Heart right ventricle (tissue), 16 donors: ENCODE measurements around the gene TADA1. TPM values are rescaled to one million over a fixed set of nuclear protein-coding genes. Genes with fewer than 3 reads are reported as not detected.

ENCODE experiments used
- ATAC-seq, 8 donors: fragments of 200-7000 bp; cut with Tn5 transposase; one replicate each; pipeline ENCODE4 v1.9.1; 2020; ENCODE audit warnings: mild to moderate bottlenecking in 8 of 8, moderate library complexity in 8 of 8, moderate number of reproducible peaks in 1 of 8
- DNase-seq, 2 donors: peaks; one replicate each; pipeline ENCODE4 v3.0.0-alpha.2; 2020
- H3K27ac ChIP-seq, 10 donors: fragments of 200-600 bp; sonication (generic) in 2 of 10; one replicate each; pipeline versions ENCODE4 v1.5.0 to v1.8.0; 2020 to 2022; ENCODE audit warnings: mild to moderate bottlenecking in 3 of 10
- H3K27me3 ChIP-seq, 7 donors: fragments of 200-600 bp; one replicate each; pipeline ENCODE4 v1.8.0; 2021 to 2022; ENCODE audit warnings: mild to moderate bottlenecking in 2 of 7
- H3K36me3 ChIP-seq, 9 donors: fragments of 200-600 bp; sonication (generic) in 1 of 9; one replicate each; pipeline versions ENCODE4 v1.5.0 to v1.8.0; 2020 to 2022; ENCODE audit warnings: mild to moderate bottlenecking in 2 of 9
- H3K4me1 ChIP-seq, 9 donors: fragments of 200-600 bp; sonication (generic) in 1 of 9; one replicate each; pipeline versions ENCODE4 v1.5.0 to v1.8.0; 2020 to 2022; ENCODE audit warnings: mild to moderate bottlenecking in 4 of 9
- H3K4me3 ChIP-seq, 10 donors: fragments of 200-600 bp; sonication (generic) in 2 of 10; one replicate each; pipeline versions ENCODE4 v1.5.0 to v1.8.0; 2020 to 2022; ENCODE audit warnings: mild to moderate bottlenecking in 7 of 10, moderate library complexity in 2 of 10
- H3K9me3 ChIP-seq, 11 donors: fragments of 200-600 bp in 10 of 11; sonication (generic) in 2 of 11; one replicate each; pipeline versions ENCODE4 v1.5.0 to v1.8.0; 2013 to 2022; ENCODE audit warnings: mild to moderate bottlenecking in 2 of 11, control low read depth in 1 of 11, moderate library complexity in 1 of 11
- CTCF ChIP-seq, 9 donors: fragments of 200-600 bp; sonication (generic) in 2 of 9; IDR thresholded peaks; one replicate each; pipeline versions ENCODE4 v1.5.0 to v1.8.0; 2021 to 2022; ENCODE audit warnings: antibody characterized with exemption in 9 of 9, mild to moderate bottlenecking in 5 of 9, moderate library complexity in 1 of 9
- WGBS, 2 donors: extraction: QIAGEN DNeasy Blood & Tissue Kit; methylation state at CpG; one replicate each; pipeline ENCODE4 v1.1.7; 2013; ENCODE audit warnings: inconsistent platforms in 1 of 2; 5-methylcytosine and 5-hydroxymethylcytosine counted together
- intact Hi-C, 10 donors: fragments of 100-400 bp; cut with DNase I; formaldehyde crosslinking; loops; one replicate each; pipeline versions ENCODE4 v1.11.1 to v1.14.2; 2022
- polyA plus RNA-seq, 2 donors: library from polyadenylated mRNA; stranded (reverse); fragments of 200-250 nt; gene quantifications; one replicate each; pipeline ENCODE4 v1.2.3, GENCODE V29; 2013
- total RNA-seq, 10 donors: library from RNA; stranded (reverse); fragmentation: NEBNext Ultra II Directional in 3 of 10; extraction: Animal tissue kit (Norgen Biotek cat#: 25700) in 3 of 10; gene quantifications; one replicate each; pipeline versions ENCODE4 v1.2.1 to v1.2.4, GENCODE V29; 2021 to 2023
- donor health status: Arrhythmogenic right ventricular cardiomyopathy.
- donor health status: ischemic (EF 13 %, LVEDD 7.1; RV severe dilation, severe dysfunction).
- donor health status: healthy with polysubstance abuse.
- donor health status: DM: no; HTN: yes; CAD: no.
- donor health status: DM: no; HTN: no; CAD: no.
- donor health status: ischemic (EF 25% LVEDD 6.9; RV normal size, moderate dysfunction).
- donor health status: ischemic (EF 25% LVEDD 5.7; RV mildly dilated, moderate dysfunction).
- donor health status: healthy.
- donor health status: DM: yes; HTN: yes; CAD: no.
- donor health status: Ischemic cardiomyopathy.
- donor health status: ischemic (EF 35%, LVEDD 5.7; RV mildly dilated, moderate dysfunction).
- donor health status: nonischemic (EF 11% LVEDD 7.7; RV severe dilation, severe dysfunction).
- donor health status: DM: yes; HTN: yes; CAD: no.
- donor health status: PGD.
- donor health status: ischemic (EF 29% LVEDD 5.4; RV normal size, mild dysfunction).
- donor health status: nonischemic (EF 23%, LVEDD 6.1; RV moderate dilation, normal function).

TADA1 gene
- total and polyA plus RNA-seq, 12 donors, result 6.0 to 12.8 (median 8.9) TPM

- intact Hi-C loops, result no loop called here
- peaks cover 0 to 50% (median 8%) of the 10 kb centered on the region in 9 donors for H3K36me3 ChIP-seq
- H3K9me3 ChIP-seq, result no peaks in the 10 kb centered on the region
- no peak overlapping the region for H3K4me3 ChIP-seq
- H3K4me1 ChIP-seq, result peaks cover 1 to 42% (median 16%) of the 10 kb centered on the region in 9 donors
- H3K27ac ChIP-seq, result no peak overlapping the region
- DNase-seq (no peak), ATAC-seq (no peak)
- 58 to 82% methylated on average over 3 of the region's 3 CpGs for whole genome bisulfite sequencing, 2 donors
- no peaks in the 10 kb centered on the region for H3K27me3 ChIP-seq
- TF ChIP-seq CTCF (IDR thresholded peaks at IDR 0.05), result no peak
These were observed 6.6 kb downstream of the TADA1 start for GRCh38 chr1:166869318-166870099.

GRCh38 chr1:166868639-166869038 lies 7.4 kb downstream of the TADA1 start:
- Histone ChIP-seq H3K4me1 (peaks cover 0 to 33% (median 9%) of the 10 kb centered on the region in 9 donors), H3K27me3 (no peaks in the 10 kb centered on the region), H3K27ac (no peak overlapping the region), H3K9me3 (no peaks in the 10 kb centered on the region), H3K36me3 (peaks cover 0 to 59% (median 8%) of the 10 kb centered on the region in 9 donors), H3K4me3 (no peak overlapping the region)
- no peak for TF ChIP-seq CTCF (IDR thresholded peaks at IDR 0.05)
- intact Hi-C loops, result no loop called here
- DNase-seq (no peak), ATAC-seq (no peak)
- WGBS, 2 donors, result 77 to 94% methylated on average over 7 of the region's 7 CpGs

GRCh38 chr1:166865926-166866325 lies 10.1 kb downstream of the TADA1 start:
- no peak for TF ChIP-seq CTCF (IDR thresholded peaks at IDR 0.05)
- peaks cover 0 to 86% (median 30%) of the 10 kb centered on the region in 9 donors for H3K36me3 ChIP-seq
- H3K4me1 ChIP-seq, result peaks cover 0 to 18% (median under 1%) of the 10 kb centered on the region in 9 donors
- H3K27me3 ChIP-seq, result no peaks in the 10 kb centered on the region
- WGBS, 2 donors, result 64 to 79% methylated on average over 5 of the region's 5 CpGs
- no peak overlapping the region for H3K27ac ChIP-seq
- no peaks in the 10 kb centered on the region for H3K9me3 ChIP-seq
- no peak overlapping the region for H3K4me3 ChIP-seq
- ATAC-seq (peak in 1 of 8 donors; percentile 48), DNase-seq (no peak)
- intact Hi-C loops, result no loop called here

GRCh38 chr1:166859597-166859996 lies 16.5 kb downstream of the TADA1 start:
- no peak for TF ChIP-seq CTCF (IDR thresholded peaks at IDR 0.05)
- intact Hi-C loops, result no loop called here
- H3K36me3 ChIP-seq, result peaks cover 0 to 100% (median 55%) of the 10 kb centered on the region in 9 donors
- no peaks in the 10 kb centered on the region for H3K27me3 ChIP-seq
- no peaks in the 10 kb centered on the region for H3K9me3 ChIP-seq
- H3K27ac ChIP-seq, result no peak overlapping the region
- ATAC-seq (no peak), DNase-seq (no peak)
- WGBS, 2 donors, result 77 to 86% methylated on average over 5 of the region's 5 CpGs
- H3K4me3 ChIP-seq, result no peak overlapping the region
- peaks cover 0 to 13% (median 3%) of the 10 kb centered on the region in 9 donors for H3K4me1 ChIP-seq
